NCI-H2107 treated with DMSO at 0.1 percent for 48 hours (cell line): Measurements from ENCODE around the gene IGFBPL1.

Source experiments
- DNase-seq: peaks from one replicate; lab custom pipeline; 2025; ENCODE audit not compliant: unreplicated experiment; lab: John Stamatoyannopoulos, UW

Gene IGFBPL1

GRCh38 chr9:38432922-38433510 lies 8.8 kb upstream of the IGFBPL1 start:
- peak; percentile 21 for DNase-seq

DNA sequence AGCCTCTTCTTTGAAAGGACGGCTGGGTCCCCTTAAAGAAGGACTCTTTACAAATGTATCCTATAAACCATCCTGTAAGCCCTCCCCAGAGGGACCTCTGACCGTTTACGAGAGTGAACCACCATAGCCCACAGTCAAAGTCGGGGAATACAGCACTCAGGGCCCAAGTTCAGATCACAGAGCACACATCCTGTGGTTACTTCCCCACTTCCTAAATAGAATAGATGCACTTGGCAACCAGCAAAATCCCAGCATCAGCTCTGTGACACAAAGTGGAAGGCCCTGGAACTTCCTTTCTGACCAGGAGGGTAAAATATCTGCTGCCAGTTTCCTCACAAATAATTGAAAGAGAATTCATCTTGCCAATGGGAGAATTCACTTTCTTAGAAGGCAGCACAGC lies 6.9 kb upstream of the IGFBPL1 start:
- DNase-seq, result no peak

DNA sequence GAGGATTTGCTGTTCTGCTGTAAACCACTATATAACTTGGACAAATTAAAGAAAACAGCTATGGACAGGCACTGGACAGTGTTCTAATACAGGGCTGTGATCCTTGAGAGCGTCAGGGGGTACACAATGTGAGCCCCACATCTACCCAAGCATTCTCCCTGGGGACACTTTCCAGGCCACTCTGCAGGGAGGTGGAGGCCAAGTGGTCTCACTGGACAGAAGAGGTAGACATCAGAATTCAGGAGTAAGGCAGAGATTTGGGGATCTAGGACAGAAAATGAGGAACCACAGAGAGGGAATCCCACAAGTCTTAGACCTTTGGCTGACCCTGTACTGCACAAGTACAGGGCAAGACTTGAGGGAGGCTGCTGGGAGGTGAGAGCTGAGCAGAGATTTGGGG lies 3.8 kb upstream of the IGFBPL1 start:
- no peak for DNase-seq

DNA sequence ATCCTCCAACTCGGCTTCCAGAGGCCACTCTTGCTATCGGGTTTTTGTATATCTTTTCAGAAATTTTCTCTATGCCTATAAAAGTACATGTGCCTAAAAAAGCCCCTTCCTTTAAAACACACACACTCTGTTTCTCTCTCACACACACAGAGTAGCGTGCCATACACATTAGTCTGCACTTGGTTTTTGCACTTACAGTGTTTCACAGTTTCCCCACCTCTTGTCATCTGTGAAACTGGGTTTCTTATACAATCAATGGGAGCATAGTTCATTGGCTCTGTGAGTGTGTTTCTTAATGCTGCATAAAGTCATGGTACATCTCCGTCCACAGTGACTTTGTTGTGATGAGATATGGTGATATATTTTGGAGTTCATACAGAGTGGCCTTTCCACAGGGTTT lies 664 bp upstream of the IGFBPL1 start:
- no peak for DNase-seq

GRCh38 chr9:38423273-38423972 lies 831 bp downstream of the IGFBPL1 start:
- no peak for DNase-seq

- DNase-seq, result no peak
Observed at GRCh38 chr9:38422555-38423260, 1.5 kb downstream of the IGFBPL1 start.

DNA sequence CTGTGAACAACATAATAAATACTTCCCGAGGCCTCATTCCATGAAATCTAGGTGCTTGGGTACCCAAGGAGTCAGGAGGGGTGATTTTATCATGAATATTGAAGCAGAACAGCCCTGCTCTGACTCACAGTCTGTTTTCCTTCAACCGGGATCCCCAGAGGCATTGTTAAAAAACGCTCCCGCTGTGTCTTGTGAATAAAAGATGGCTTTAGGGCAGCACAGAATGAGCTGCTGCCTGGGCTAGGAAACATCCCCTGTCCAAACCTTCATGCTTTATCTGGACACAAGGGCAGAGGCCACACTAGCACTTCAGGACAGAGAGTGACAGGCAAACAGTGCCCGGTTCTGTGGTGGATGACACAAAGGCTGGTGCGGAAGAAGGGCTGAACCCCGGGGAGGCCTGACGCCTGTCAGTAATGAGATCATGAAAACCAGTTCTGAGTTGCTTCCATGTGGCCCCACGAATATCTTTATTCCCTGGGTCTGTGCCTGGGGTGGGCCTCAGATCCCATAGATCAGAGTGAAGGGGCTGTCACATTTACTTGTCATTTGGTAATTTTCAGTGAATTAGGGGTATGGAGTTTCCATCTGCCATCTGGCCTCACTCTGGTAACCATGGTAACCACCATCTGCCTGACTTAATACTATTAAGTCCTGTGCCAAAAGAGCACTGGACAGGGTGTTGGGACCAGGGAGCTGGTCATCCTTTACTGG lies 2.6 kb downstream of the IGFBPL1 start:
- peak; percentile 17 for DNase-seq

DNA sequence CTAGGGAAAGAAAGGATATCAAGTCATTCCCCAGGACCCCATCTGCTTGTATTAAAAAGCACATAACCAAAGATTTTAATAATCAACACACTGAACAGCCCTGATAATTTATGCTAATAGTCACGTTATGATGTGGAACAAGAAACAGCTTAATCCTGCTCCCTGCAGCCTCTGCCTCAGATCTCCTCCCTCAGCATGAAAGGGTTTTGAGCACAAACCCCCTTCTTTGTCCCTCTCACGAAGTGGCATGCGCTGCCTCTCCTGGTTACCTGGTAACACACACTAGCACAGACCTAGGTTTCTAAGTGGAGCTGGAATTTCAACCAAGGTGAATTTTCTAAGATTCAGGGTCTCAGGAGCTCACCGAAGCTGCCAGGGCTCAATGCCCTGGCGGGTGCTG lies 5.1 kb downstream of the IGFBPL1 start:
- DNase-seq, result peak; percentile 22

DNA sequence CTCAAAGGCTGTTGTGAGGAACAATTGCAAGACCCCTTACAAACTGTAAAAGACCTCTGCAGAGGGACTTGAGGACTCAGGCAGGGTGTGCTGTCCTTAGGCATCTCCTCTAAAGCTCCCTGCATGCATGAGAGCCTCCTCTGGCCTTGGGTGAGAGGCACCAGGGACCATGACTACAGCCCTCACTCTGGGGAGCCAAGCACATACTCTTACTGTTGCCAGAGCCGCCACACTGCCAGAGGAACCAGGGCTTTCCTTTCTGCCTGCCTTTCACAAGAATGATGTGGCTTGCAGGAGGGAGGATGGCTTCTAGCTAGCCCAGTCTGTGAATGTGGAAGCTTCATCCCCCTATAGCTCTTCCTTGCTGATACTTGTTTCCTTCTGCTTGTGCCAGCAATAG lies 5.9 kb downstream of the IGFBPL1 start:
- DNase-seq, result no peak

DNA sequence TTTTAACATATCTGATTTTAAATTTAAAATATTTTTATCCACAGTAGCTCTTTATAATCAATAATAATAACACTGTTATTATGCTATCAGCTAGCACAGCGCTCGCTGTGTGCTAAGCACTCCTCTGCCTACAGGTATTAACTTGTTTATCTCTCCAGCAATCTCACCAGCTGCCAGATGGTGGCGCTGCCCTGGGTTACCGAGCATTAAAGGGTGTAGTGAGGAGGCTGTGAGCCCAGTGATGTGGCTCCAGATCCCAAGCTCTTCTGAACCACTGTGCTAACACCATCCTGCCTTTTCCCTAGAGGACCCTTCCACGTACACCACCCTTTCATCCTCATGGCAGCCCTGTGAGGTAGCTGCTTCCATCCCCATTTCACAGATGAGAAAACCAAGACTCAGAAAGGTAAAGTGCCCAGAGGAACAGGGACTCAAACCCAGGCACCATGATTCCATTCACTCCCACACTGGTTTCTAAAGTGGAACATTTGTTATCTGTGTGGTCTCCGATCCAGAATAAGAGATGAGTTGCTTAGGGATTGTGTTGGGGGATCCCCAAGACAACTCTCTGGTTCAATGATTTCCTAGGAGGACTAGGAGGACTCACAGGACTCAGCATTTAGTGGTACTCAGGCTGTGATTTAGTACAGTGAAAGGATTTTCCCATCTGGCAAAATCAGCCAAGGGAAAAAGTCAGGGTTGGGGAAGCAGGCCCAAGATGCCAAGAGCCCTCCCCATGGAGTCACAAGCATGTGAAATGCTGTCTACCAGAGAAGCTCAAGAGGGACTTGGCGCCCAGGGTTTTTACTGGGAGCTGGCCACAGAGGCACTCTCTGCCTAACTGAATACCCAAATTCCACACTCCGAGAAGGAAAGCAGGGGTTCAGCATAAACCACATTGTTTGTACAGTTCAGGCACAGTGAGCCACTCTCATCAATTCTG lies 7.0 kb downstream of the IGFBPL1 start:
- no peak for DNase-seq

- DNase-seq, result no peak
Observed at GRCh38 chr9:38416461-38416860, 7.8 kb downstream of the IGFBPL1 start.

DNA sequence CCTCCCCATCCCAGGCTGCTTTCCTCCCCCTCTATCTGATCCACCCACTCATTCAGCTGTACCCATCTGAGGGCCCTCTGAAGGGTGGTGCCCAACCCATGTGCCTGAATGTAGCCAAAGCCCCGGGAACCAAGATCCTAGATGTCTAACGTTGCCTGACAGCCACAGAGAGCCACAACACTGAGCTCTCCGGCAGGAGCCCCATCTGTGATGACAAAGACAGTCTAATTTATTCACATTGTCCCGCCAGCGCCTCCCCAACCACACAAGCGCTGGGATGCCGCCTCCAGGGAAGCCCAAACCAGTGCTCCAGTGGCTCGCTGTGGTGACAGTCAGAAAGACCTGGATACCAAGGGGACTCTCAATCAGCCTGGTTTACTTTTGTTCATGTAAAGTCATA lies 8.4 kb downstream of the IGFBPL1 start:
- no peak for DNase-seq

- DNase-seq, result no peak
Observed at GRCh38 chr9:38414040-38414723, 10.1 kb downstream of the IGFBPL1 start.

- DNase-seq, result no peak
Observed at GRCh38 chr9:38413283-38413682, 11.0 kb downstream of the IGFBPL1 start.

DNA sequence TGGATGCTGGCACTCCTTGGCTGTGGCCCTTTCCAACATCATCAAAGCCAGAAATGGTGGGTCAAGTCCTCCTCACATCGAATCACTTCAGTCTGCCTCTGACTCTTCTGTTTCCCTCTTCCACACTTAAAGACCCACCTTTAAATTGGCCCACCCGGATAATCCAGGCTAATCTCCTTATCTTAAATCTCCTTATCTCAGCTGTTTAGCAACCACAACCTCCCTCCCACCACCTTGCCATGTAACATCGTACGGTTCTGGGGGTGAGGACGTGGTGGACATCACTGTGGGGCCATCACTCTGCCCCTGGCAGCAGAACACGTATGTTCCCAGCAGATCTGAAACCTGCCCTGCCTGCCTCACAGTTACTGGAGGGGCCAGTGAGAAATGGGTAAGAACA lies 11.5 kb downstream of the IGFBPL1 start:
- no peak for DNase-seq

DNA sequence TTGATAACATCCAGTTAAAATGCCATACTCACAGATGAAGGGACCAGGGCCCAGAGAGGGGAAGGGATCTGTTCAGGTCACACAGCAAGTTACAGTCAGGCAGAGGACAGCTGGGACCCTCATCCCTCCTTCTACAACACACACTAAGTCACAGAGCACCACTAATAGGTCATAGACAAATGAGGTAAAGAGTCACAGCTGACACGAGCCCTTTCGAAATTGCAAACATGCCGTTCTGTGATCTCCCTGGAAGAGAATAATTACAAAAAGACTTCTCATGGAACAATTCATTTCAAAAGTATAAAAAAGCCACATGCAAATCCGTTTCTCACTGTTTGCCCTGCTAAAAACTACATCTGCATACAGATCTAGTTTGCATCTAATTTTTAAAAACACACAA lies 15.5 kb downstream of the IGFBPL1 start:
- no peak for DNase-seq

- DNase-seq, result no peak
Observed at GRCh38 chr9:38406476-38407186, 17.6 kb downstream of the IGFBPL1 start.

DNA sequence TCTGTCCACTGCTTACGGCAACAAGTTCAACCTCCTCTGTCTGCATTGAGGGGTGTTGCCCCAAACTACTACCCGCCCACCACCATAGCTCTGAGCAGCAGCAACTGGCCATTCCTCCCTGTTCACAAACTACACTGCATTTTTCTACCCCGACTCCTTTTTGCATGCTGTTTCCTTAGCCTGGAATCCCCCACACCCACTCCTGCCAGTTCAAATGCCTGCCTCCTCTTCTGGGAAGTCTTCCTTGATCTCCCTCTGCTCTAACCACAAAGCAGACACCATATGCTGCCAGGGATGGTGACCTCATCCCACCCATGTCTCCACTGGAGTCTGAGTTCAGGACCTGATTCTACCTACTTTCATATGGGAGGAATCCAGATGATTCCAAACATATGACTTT lies 18.5 kb downstream of the IGFBPL1 start:
- no peak for DNase-seq

DNA sequence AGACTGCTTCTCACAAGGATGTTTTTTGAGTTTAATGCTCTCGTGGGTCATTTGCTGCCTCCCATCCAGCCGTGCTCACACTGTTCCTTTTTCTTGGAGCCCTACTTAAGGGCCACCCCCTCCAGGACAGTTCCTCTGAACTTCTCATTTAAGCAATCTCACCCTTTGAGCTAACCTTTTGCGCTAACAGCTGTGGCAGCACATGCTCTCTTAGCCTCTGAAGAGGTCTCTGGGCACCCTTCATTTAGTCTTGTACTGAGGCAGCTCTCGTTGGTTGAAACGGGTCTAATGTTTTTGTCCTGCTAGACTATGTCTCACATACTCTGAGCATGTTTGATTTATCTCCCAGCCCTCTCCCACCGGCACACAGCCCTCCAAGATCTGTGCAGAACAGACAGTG lies 19.9 kb downstream of the IGFBPL1 start:
- DNase-seq, result no peak

- no peak for DNase-seq
Observed at GRCh38 chr9:38401994-38402393, 22.3 kb downstream of the IGFBPL1 start.
